Suppressor macrophage (primary cell): ENCODE data around the gene PTPRD.

Experiments used
- DNase-seq, 4 experiments: peaks; one replicate each; pipeline ENCODE4 v3.0.0-alpha.2; 2020 to 2022

PTPRD gene

DNA sequence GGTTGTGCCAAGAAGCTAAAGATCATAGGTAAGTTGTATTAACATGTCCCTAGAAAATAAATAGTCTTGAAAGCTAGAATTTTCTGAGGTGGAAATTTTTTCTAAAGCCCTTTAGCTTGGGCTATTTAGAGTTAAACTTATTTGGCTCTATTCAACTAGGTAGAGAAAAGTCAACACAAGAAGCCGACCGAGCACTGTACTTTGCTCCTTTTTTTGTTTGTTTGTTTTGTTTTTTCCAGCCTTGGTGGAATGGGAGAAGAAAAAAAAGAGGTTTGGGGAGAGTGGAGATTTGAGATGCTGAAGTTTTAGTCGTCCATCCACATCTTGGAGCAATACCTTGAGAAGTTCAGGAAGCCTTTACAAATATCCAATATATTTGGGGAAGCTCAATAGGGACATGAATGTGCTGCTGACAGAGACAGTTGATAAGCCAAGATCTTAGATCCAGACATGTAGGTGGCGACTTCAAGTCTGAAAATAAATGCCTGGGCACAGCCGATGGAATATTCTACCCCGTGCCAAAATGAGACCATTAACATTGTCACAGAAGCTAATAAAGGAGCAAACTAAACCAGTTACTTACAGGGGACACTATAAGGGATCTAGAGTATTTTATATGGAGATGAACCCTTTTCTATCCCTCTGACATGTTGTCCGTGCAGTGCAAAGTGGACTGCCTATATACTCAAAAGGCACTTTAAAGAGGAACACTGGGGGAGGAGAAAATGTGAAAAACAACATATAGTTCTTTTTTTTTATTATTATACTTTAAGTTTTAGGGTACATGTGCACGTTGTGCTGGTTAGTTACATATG, 466.1 kb downstream of the PTPRD start:
- no peak for DNase-seq

DNA sequence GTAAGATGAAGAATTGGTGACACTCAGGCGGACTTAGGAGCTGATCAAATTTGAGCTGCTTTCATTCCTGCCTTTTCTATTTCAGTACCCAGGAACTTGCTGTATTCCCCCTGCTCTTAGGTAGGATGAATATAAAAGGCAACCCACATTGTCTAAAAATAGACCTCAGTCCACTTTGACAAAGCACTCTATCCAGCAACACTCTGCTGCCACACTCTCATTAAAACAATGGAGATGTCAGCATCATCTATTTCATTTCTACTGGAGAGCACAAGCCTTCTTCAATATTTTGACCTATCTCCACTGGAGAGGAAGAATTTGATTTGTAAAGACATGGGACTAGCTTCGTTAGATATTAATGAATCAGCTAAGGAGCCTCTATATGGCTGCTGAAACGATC, 468.4 kb downstream of the PTPRD start:
- no peak for DNase-seq

GRCh38 chr9:10135553-10135952, 477.2 kb downstream of the PTPRD start:
- no peak for DNase-seq

- no peak for DNase-seq
Observed at GRCh38 chr9:10134266-10134665, 478.5 kb downstream of the PTPRD start.

DNA sequence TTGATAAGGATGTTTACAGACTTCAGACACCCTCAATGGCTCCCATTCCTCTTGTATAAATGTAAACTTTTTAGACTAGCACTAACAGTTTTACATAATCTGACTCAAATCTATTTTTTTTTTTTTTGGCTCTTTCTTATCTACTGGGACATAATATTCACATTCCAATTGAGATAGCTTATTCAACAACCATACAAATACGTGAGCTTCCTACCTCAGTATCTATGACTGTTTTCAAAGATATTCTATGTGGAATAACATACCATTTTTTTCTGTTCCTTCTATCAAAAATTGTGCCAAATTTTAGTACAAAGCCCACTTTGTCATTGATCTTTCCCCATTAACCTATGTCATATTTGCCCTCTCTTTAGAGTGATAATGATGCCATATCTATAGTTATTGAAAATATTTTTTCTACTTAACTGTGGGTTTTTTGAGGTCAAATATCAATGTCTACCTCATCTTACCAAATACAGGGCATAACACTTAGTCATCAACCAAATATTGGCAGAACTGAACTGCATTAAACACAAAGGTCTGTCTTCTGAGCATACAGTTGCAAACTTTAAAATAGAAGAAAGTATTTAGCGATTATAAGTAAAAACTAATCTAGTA, 482.6 kb downstream of the PTPRD start:
- DNase-seq = no peak

DNA sequence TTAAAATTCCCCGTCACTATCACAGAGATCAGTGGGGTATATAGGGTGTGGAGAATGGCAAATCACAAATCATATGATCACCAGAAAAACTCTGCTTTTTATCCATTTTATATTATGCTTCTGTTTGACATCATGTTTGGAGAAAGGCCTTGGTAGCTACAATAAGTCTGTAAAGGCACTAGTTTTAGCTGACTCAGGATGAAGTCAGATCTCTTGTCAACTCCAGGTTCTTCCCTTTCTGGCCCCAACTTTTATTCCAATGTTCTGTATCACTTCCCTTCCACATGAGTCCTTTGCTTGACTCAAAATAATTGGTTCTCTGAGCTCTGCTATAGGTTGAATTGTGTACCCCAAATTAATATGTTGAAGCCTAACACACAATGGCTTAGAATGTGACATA, 484.9 kb downstream of the PTPRD start:
- no peak for DNase-seq

DNA sequence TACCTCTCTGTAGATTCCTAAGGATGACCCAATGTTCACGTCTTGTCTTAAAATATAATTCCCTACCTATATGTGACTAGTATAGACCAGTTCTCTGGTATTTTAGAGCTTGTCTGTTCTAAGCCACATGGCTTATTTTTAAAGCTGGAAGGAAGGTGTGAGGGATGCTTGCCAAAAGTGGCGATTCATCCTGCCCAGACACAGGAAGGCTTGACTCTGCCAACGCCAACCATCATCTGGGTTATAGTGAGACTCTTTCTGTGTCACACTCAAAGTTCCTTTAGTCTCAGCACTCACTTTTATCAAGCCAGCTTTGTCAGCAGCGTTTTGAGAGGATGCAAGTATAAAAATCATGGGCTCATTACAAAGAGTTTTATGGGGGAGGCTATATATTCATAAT, 500.0 kb downstream of the PTPRD start:
- no peak for DNase-seq

DNA sequence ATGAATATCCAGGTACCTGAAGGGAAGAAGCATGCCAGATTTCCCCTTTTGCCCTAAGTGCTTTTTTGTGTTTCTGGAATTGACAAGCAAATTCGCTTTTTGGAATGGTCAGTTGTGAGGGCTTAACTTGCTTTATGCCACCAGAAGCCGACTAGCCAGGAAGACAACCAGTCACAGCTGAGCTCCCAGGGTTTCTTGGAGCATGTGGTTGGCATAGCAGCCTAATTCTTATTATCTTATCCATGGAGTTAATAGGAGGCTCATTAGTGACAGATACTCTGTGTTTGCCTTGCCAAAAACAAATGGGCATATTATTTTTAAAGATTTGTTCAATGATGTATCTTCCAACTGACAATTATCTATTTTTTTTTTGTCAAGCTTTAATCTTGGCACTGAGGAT, 500.7 kb downstream of the PTPRD start:
- no peak for DNase-seq

GRCh38 chr9:10108815-10109214, 504.0 kb downstream of the PTPRD start:
- DNase-seq = no peak

- no peak for DNase-seq
Observed at GRCh38 chr9:10104774-10105173, 508.0 kb downstream of the PTPRD start.

GRCh38 chr9:10095208-10095607, 517.6 kb downstream of the PTPRD start:
- no peak for DNase-seq

DNA sequence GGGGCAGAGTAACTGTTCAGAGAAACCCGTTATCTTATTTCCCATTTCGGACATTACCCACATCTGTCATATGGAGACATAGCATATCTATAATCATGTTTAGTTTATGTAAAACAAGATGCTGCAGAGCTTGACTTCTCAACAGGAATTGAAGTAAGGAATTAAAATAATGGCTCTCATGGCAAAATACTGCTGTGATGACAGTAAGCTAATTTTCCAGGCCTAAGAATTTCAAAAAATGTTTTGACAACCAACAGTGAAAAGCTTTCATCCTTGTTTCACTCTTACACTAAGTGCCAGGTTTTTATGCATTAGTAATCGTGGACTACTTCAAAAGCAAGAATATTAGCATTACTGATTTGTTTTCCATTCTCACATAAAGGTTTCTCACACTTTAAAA, 518.2 kb downstream of the PTPRD start:
- DNase-seq = no peak

- no peak for DNase-seq
Observed at GRCh38 chr9:10080012-10080411, 532.8 kb downstream of the PTPRD start.

DNA sequence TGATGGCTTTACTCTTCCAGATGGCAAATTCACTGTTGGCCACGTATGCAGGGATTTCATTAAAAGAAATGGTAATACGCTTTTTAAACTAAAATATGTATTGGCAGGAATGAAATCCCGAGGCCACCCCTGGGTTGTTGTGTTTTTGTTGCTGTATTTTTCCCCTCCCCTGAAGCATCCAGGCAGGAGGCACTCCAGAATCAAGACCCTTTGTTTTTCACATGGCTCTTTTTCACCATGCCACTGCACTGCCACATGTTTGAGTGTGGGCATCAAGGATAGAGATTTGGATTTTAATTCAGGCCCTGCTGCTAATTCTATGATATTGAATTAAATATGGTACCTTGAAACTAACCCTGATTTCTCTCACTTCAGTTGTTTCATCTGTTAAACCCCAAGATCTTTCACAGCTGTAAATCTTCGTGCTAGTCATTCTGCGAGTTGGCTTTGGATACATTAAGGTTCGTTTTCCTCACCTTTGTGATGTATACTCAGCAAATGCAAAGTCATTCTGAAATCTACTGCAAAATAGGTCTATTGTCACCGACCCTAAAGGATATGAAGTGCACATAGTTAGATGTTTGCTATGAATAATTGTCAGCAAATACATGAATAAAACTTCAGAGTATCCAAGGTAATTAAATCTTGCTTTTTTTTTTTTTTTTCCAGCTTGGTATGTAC, 533.4 kb downstream of the PTPRD start:
- DNase-seq = no peak

DNA sequence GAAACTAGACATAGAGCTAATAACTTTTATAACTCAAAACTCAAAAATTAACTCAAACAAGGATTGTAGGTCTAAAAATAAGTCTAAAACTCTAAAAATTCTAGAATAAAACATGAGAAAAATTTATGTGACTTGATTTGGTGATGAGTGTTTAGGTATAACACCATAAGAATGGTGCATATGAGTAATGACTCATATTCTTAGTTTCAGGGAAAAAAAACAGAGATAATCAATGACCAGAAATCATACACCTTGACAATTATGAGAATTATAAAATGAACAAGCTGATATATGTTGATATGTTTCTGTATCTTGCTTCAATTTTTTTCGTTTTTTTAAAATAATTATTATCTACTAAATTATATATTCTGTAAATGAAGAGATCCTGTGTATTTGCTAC, 541.2 kb downstream of the PTPRD start:
- no peak for DNase-seq

DNA sequence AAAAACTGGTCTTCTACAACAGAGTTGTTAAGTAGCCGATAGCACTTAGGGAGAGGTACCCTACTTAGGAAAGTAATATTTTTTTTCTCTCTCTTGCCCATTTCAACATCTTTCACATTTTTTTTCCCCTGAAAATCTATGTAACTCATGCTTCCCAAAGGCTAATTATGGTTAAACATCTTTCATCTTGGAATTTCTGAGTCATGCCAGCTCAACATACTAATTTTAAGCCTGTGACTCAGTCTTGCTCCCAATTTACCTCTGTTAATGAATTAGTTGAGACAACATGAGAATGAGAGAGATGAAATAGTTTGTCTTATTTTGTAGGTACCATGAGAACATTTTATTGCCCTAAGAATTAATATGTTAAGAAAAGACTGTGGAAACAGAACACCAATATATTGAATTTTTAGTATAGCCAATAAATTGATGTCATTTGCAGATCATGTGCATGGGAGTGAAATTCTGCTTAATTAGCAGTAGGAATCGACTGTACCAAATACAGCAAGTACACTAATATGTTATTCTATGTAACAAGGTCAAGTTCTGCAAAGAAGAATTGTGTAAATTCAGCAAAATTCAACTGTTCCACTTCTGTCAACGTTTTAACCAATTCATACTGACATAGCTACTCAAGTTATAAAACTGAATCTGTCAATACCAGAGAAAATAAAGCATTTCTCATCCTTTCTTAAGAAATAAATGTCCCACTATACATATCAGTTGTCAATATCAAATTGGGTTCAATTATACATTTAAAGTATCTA, 550.0 kb downstream of the PTPRD start:
- no peak for DNase-seq

DNA sequence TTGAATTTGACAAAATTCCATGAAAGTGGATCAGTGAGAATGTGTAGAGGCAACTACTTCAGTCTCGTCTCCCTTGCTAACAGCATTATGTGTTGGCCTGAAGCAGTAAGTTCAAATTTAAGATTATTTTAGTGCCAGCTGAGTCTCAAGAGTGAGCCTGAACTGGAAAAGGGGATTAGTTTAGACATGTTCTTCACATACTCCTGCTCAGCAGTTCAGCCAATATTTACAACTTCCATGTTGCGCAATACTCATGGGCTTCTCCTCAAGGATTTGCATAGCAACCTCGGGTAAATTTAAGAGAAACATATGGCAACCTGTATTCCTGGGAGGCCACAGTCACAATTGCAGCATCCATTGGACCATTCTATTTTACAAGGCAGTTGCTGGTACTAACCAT, 553.8 kb downstream of the PTPRD start:
- peak in 1 of 4 experiments; percentile 1 for DNase-seq

GRCh38 chr9:10055886-10056395, 556.9 kb downstream of the PTPRD start:
- no peak for DNase-seq

DNA sequence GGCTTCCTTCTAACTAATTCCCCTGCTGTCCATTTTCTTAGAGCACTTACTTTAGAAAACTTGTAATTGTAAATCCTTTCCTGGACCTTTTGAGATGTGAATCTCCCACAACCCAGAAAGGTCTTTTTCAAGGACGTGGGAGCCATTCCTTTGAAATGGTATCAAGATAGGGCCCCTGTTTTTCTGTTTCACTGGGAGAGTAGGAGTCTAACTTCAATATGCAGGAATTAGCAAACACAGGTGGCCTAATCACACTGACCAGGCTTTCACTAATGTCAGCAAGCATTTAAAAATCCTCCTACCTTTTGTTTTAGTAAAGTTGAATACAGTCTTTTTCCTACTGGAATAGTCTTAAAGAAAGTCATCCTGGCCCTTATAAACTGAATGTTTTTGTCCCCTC, 558.3 kb downstream of the PTPRD start:
- no peak for DNase-seq

- no peak for DNase-seq
Observed at GRCh38 chr9:10052916-10053315, 559.9 kb downstream of the PTPRD start.

DNA sequence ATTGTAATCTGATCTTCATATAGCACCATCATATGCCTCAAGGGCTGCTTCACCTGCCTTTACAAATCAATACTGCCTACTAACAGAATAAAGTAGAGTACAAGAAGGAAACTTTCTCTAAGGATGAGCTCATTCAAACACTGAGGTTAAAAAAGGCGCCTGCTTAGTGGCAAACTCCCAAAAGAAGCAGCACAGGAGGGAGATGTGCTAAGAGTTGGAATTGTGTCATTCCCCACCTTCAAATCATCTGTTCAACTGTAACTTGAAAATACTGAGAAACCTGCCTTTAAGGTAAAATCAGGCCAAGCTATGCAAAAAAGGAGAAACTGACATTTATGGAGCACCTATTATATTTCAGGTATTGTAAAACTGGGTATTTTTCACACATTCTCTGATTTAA, 560.6 kb downstream of the PTPRD start:
- no peak for DNase-seq

GRCh38 chr9:10050016-10050415, 562.8 kb downstream of the PTPRD start:
- DNase-seq = peak; percentile 14 to 41 (median 22)

DNA sequence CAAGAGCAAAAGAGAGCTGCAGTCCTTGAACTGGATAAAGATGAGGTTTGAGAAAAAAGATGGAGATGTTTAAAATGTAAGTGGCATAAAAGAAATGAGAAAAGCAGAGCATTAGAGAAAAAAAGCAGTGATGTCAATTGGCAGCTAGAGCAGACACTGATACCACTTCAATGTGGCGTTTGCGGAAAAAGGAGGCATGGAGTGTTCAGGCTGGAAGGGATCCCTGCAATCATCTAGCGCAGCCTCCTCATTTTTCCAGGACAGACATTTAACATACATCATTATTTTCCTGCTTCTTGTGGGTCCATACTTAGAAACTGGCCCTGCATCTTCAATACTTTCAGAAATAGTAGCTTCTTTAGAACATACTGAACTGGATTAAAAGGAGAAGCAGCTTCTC, 563.8 kb downstream of the PTPRD start:
- no peak for DNase-seq
